Stimulated activated CD4-positive, alpha-beta T cell treated with anti-CD3 and anti-CD28 coated beads, Interleukin-1b, Interleukin-23, amount 100 ng/mL, for 1 hour (primary cell): Measurements from ENCODE around the gene ZBTB14.

Experiments used
- DNase-seq, 2 donors: peaks; one replicate each; pipeline ENCODE4 v3.0.0-alpha.2; 2020; ENCODE audit warnings: low read depth in 2 of 2

The ZBTB14 gene

DNA sequence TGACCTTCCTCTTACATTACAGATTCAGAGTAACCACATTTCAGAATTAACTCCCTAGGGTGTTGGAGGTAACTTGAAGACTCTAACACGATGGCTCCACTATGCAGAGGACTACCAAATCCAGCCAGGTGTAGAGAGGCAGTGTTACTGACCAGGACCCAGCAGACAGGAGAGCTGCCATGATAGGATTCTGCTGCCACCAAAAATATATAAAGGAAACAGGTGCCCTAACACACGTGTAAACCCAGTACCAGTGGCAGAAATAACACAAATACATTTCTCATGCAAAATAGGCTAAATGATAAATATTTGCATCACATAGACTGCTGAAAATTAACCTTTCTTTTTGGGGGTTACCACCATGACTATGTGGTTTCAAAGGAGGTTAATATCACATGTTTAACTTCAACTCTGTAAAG is 7.0 kb downstream of the ZBTB14 start:
- DNase-seq = no peak

GRCh38 chr18:5287854-5288253 is 7.7 kb downstream of the ZBTB14 start:
- no peak for DNase-seq

DNA sequence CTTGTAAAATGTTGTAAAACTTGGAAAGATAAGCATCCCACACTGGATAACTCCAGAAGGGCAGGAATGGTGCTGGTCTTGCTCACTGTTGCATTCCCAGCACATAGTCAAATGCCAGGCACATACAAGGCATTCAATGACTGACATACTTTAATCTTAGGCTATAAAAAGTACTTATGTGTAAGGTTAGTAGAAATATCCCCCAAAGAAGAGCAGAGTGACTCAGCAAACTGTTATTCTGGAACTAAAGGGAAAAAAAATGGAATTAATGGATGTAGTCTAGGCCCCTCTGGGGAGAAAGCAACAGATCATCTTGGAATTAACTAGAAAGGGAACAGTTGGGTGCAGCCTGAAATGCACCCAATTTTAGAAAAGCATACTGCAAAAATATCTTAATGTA is 9.0 kb downstream of the ZBTB14 start:
- DNase-seq = no peak

DNA sequence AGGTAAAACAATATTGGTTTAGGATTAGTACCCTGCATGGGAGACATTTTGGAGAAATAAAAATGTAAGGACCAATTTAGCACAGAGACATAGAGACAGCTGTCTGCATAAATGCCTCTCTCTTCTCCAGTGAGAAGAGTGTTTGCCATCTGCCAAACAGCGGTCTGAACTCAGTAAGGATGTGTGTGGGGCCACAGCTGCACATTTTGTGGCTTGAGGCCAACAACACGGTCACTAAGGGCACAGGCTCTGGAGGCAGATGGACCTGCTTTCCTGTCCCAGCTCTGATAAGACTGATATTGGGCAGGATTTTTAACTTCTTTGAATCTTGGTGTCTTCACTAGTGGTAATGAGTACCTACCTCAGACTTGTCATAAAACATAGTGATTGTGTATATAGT is 10.2 kb downstream of the ZBTB14 start:
- no peak for DNase-seq

GRCh38 chr18:5284808-5285207 is 10.7 kb downstream of the ZBTB14 start:
- DNase-seq = no peak

DNA sequence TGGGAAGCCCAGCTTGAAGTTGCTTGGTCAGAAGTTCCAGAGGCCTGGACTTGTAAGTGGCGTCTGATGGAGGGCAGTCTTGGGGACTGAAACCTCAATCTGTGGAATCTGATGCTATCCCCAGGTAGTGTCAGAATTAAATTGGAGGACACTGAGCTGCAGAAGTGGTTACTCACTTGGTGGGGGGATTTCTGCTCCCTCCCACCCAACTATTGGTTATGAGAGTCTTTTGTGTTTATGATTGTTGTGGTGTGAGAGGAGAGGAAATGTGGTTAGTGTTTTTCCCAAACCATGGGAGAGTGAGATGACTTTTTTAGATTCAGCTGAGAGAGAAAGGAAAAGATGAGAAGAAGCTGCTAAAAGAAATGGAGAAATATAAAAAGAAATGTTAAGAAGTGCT is 12.8 kb downstream of the ZBTB14 start:
- no peak for DNase-seq

GRCh38 chr18:5276947-5277346 is 18.6 kb downstream of the ZBTB14 start:
- DNase-seq = no peak

DNA sequence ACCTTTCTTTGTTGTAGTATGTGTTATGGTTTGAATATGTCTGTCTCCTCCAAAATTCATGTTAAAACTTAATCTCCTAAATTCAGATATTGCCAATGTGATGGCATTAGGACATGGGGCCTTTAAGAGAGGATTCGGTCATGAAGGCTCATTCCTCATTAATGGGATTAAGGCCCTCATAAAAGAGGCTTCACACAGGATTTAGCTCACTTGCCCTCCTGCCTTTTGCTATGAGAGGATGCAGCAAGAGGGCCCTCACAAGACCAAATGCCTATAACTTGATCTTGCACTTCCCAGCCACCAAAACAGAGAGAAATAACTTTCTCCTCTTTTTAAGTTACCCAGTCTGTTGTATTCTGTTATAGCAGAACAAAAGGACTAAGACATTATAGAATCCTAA is 19.7 kb downstream of the ZBTB14 start:
- DNase-seq = no peak

- no peak for DNase-seq
Measured at GRCh38 chr18:5268874-5269273, 26.7 kb downstream of the ZBTB14 start.

DNA sequence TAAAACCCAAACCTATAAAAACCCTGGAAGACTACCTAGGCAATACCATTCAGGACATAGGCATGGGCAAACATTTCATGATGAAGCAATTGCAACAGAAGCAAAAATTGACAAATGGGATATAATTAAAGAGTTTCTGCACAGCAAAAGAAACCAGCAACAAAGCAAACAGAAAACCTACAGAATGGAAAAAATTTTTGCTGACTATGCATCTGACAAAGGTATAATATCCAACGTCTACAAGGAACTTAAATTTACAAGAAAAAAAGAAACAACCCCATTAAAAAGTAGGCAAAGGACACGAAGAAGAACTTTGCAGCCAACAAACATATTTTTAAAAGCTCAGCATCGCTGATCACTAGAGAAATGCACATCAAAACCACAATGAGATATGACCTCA is 28.8 kb downstream of the ZBTB14 start:
- DNase-seq = no peak

- no peak for DNase-seq
Measured at GRCh38 chr18:5253910-5254309, 41.6 kb downstream of the ZBTB14 start.

GRCh38 chr18:5251117-5251516 is 44.4 kb downstream of the ZBTB14 start:
- DNase-seq = no peak

- no peak for DNase-seq
Measured at GRCh38 chr18:5250603-5251002, 44.9 kb downstream of the ZBTB14 start.

DNA sequence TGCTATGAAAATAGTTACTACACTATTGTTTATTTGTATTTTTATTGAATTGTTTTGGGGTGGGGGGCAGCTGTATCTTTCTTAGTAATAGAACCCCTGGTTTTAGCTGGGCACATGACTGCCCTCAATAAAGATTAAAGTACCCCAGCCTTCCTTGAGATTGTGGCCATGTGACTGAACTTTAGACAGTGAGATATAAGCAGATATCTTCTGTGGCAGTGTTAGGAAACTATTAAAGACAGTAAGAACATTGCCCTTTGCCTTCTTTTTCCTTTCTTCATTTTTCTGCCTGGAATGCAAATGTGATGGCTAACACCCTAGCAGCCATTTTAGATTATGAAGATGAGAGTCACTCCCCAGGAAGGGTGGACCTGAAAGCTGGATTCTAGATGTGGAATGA is 50.6 kb downstream of the ZBTB14 start:
- no peak for DNase-seq

DNA sequence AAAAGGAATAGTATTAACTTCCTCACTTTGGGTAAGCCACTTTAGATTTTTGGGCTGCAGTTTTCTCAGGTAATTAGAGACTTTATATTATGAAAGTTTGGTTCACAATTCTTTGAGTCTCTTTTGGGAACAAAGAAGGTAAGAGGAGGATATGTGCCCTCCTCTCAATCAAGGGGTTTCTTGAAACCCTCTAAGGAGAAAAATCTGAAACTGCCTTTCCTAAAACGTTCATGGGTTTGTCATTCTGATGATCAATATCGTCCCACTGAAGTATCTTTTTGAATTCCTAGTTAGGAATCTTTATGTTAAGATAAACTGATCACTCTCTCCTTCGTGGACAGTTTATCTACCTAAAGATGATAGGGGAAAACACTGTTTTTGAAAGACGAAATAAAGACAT is 56.1 kb downstream of the ZBTB14 start:
- DNase-seq = no peak
